GM12874 (cell line): ENCODE results near the gene ZSCAN4.

Experiments
- CTCF ChIP-seq: IDR thresholded peaks from 2 replicates; pipeline ENCODE4 v1.5.1; 2011; ENCODE audit warnings: low read depth, mild to moderate bottlenecking, control low read depth, low read length, moderate library complexity; ENCODE audit not compliant: insufficient read depth

Gene ZSCAN4, protein sequence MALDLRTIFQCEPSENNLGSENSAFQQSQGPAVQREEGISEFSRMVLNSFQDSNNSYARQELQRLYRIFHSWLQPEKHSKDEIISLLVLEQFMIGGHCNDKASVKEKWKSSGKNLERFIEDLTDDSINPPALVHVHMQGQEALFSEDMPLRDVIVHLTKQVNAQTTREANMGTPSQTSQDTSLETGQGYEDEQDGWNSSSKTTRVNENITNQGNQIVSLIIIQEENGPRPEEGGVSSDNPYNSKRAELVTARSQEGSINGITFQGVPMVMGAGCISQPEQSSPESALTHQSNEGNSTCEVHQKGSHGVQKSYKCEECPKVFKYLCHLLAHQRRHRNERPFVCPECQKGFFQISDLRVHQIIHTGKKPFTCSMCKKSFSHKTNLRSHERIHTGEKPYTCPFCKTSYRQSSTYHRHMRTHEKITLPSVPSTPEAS

DNA sequence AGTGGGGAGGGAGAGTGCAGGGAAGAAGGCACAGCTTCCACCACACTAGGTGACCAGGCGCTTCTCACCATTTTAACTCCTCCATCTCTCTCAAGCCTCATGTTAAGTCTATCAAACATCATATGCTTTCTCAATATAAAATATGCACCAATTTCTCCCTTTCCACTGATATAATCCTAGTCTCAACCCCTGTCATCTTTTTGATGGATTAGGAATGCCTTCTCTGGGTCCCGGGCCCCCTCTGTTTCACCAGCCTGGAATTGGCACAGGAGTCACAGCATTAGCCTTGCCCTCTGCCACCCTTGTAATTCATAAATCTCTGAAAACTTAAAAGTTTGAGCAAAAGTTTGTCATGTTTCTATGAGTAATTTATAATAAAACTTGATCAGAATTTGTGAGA, at the start of gene ZSCAN4:
Gene ZSCAN4, plus strand, starts transcription at position 301 of the 400 bp plus-strand sequence. CDS start 7,211 bp downstream, outside the sequence.
- TF ChIP-seq CTCF, result no peak

DNA sequence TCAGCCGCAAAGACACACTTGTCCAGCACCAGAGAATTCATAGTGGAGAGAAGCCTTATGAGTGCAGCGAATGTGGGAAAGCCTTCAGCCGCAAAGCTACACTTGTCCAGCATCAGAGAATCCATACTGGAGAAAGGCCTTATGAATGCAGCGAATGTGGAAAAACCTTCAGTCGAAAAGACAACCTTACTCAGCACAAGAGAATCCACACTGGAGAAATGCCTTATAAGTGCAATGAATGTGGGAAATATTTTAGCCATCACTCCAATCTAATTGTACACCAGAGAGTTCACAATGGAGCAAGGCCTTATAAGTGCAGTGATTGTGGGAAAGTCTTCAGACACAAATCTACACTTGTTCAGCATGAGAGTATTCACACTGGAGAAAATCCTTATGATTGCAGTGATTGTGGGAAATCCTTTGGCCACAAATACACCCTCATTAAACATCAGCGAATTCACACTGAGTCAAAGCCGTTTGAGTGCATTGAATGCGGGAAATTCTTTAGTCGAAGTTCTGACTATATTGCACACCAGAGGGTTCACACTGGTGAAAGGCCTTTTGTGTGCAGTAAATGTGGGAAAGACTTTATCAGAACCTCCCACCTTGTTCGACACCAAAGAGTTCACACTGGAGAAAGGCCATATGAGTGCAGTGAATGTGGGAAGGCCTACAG, 47.9 kb upstream of the ZSCAN4 start:
- TF ChIP-seq CTCF, result no peak

GRCh38 chr19:57623091-57623490, 45.6 kb upstream of the ZSCAN4 start:
- TF ChIP-seq CTCF, result no peak

DNA sequence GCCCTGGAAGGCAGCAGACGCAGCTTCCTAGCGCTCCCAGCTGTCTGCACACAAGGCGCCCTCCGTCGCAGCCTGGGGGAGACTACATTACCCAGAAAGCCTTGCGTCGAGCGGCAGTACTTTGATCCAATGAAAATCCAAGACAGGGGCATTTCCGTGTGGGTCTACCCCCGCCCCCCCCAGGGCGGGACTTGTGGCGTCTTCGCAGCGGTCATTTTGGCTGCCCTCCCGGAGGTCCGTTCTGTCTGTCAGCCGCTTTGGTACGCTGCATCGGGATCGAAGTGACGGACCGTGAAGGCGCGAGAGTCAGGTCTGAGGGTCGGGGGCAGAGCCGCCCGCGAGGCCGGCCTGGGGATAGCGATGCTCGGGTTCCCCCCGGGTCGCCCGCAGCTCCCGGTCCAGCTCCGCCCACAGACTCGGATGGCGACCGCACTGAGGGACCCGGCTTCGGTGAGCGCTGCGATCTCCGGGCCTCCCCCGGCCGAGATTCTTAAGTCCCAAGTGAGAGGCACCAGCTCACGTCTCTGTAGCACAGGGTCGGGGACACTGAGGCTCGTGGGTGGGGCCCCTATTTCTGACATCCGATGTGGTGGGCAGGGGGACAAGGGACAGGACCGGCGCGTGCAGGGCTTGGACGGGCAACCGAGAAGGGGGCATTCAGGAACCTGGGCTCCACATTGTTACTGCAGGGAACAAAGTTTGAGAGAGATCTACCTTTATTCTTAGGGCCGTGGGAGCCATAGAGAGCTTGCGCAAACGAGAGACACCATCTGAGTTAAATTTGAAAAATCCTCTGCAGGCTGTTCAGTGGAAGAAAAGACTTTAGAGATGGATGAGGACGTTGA, 35.5 kb upstream of the ZSCAN4 start, which contains the start of gene ZNF211:
Gene ZNF211, plus strand, starts transcription at position 182 of the 845 bp plus-strand sequence. Its CDS starts 179 bp downstream, at position 361.
- no peak for TF ChIP-seq CTCF

DNA sequence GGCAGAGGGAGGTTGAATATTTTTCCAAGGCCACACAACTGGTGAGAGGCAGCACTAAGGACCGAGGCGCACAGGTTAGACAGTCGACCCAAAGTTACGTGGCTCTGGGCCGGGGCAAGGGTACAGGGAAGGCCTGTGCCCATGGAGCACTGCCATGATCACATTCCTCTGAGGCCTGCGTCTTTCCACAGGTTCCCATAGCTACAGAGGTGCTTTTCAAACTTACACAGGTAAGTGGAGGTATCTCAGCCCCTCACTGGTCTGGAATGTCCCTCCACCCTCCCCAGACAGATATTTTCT, 35.0 kb upstream of the ZSCAN4 start:
- no peak for TF ChIP-seq CTCF

- no peak for TF ChIP-seq CTCF
These were observed 31.4 kb upstream of the ZSCAN4 start for GRCh38 chr19:57637379-57637778.

DNA sequence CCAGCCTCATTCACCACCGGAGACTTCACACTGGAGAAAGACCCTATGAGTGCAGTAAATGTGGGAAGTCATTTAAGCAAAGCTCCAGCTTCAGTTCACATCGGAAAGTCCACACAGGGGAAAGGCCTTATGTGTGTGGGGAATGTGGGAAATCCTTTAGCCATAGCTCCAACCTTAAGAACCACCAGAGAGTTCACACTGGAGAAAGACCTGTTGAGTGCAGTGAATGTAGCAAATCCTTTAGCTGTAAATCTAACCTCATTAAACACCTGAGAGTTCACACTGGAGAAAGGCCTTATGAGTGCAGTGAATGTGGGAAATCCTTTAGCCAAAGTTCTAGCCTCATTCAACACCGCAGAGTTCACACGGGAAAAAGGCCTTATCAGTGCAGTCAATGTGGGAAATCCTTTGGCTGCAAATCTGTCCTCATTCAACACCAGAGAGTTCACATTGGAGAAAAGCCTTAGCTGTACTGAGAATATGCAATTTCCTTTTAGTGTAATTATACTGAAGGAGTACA, 27.0 kb upstream of the ZSCAN4 start:
- TF ChIP-seq CTCF, result no peak
